Superior temporal gyrus (tissue), 1 donor: ENCODE results near the gene C10orf90.
A peak's percentile ranks its signal among the peaks of the same experiment; 100 is the strongest.

ENCODE experiments used
- DNase-seq: peaks from one replicate; pipeline ENCODE4 v3.0.0-alpha.2; 2016; ENCODE audit errors: extremely low spot score

The C10orf90 gene

GRCh38 chr10:126503392-126504062 is 167.0 kb downstream of the C10orf90 start:
- no peak for DNase-seq

- no peak for DNase-seq
Observed at GRCh38 chr10:126502441-126502840, 168.1 kb downstream of the C10orf90 start.

- no peak for DNase-seq
Observed at GRCh38 chr10:126501828-126502227, 168.7 kb downstream of the C10orf90 start.

GRCh38 chr10:126500866-126501265 is 169.6 kb downstream of the C10orf90 start:
- no peak for DNase-seq

- no peak for DNase-seq
Observed at GRCh38 chr10:126500185-126500584, 170.3 kb downstream of the C10orf90 start.

GRCh38 chr10:126499744-126500143 is 170.7 kb downstream of the C10orf90 start:
- DNase-seq = no peak

GRCh38 chr10:126497672-126498071 is 172.8 kb downstream of the C10orf90 start:
- DNase-seq = no peak

- no peak for DNase-seq
Observed at GRCh38 chr10:126496771-126497545, 173.5 kb downstream of the C10orf90 start.

GRCh38 chr10:126491476-126491875 is 179.0 kb downstream of the C10orf90 start:
- no peak for DNase-seq

GRCh38 chr10:126481181-126481580 is 189.3 kb downstream of the C10orf90 start:
- no peak for DNase-seq

GRCh38 chr10:126480648-126481047 is 189.8 kb downstream of the C10orf90 start:
- DNase-seq = no peak

- DNase-seq = no peak
Observed at GRCh38 chr10:126479280-126479895, 191.1 kb downstream of the C10orf90 start.

GRCh38 chr10:126478546-126478945 is 191.9 kb downstream of the C10orf90 start:
- DNase-seq = no peak

GRCh38 chr10:126476246-126476645 is 194.2 kb downstream of the C10orf90 start:
- DNase-seq = no peak

GRCh38 chr10:126475074-126475691 is 195.3 kb downstream of the C10orf90 start:
- no peak for DNase-seq

GRCh38 chr10:126474031-126474430 is 196.5 kb downstream of the C10orf90 start:
- no peak for DNase-seq

- no peak for DNase-seq
Observed at GRCh38 chr10:126470991-126471390, 199.5 kb downstream of the C10orf90 start.

- DNase-seq = no peak
Observed at GRCh38 chr10:126469692-126470091, 200.8 kb downstream of the C10orf90 start.

GRCh38 chr10:126468876-126469643 is 201.4 kb downstream of the C10orf90 start:
- no peak for DNase-seq

- DNase-seq = no peak
Observed at GRCh38 chr10:126468467-126468866, 202.0 kb downstream of the C10orf90 start.

GRCh38 chr10:126465771-126466170 is 204.7 kb downstream of the C10orf90 start:
- DNase-seq = peak; percentile 53

- DNase-seq = no peak
Observed at GRCh38 chr10:126463286-126463685, 207.2 kb downstream of the C10orf90 start.
